Suppressor macrophage treated with lipopolysaccharide for 4 hours (primary cell): ENCODE results near the gene OXT.
"Not testable (repeated sequence)": the region's sequence is repeated elsewhere in the genome, so short reads cannot be mapped to it uniquely, and the experiment has no call there.

Experiments
- DNase-seq: peaks from one replicate; pipeline ENCODE4 v3.0.0-alpha.2; 2020

OXT gene

DNA sequence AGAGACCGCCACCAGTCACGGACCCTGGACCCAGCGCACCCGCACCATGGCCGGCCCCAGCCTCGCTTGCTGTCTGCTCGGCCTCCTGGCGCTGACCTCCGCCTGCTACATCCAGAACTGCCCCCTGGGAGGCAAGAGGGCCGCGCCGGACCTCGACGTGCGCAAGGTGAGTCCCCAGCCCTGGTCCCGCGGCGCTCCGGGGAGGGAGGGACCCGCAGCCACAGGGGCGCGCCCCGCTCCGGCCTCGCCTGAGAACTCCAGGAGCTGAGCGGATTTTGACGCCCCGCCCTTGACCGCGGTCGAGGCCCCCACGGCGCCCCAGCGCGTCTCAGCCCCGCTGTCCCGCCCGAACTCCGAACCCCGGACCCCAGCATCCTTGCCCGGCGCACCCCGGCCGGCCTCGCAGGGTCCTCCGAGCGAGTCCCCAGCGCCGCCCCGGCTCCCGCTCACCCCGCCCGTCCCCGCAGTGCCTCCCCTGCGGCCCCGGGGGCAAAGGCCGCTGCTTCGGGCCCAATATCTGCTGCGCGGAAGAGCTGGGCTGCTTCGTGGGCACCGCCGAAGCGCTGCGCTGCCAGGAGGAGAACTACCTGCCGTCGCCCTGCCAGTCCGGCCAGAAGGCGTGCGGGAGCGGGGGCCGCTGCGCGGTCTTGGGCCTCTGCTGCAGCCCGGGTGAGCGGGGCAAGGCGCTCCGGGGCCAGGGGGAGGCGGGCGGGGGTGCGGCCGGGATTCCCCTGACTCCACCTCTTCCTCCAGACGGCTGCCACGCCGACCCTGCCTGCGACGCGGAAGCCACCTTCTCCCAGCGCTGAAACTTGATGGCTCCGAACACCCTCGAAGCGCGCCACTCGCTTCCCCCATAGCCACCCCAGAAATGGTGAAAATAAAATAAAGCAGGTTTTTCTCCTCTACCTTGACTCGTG is at the start of gene OXT:
Gene OXT, plus strand, starts transcription at position 11 of the 920 bp plus-strand sequence. Its CDS starts 36 bp downstream, at position 47.
- no peak for DNase-seq

DNA sequence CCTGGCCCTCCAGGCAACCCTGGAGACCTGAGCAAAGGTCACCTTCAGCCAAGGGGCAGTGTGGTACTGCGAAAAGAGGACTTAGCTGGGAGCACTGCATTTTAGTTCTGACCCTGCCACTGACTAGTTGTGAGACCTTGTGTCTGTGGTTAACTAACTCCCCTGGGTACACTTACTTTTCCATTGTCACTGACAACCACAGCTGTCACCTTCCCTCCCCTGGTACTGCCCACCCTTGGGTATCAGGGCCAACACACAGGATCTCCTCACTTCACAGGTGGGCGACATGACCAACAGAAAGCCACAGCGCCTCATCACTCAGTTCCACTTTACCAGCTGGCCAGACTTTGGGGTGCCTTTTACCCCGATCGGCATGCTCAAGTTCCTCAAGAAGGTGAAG is 49.6 kb upstream of the OXT start:
- no peak for DNase-seq

DNA sequence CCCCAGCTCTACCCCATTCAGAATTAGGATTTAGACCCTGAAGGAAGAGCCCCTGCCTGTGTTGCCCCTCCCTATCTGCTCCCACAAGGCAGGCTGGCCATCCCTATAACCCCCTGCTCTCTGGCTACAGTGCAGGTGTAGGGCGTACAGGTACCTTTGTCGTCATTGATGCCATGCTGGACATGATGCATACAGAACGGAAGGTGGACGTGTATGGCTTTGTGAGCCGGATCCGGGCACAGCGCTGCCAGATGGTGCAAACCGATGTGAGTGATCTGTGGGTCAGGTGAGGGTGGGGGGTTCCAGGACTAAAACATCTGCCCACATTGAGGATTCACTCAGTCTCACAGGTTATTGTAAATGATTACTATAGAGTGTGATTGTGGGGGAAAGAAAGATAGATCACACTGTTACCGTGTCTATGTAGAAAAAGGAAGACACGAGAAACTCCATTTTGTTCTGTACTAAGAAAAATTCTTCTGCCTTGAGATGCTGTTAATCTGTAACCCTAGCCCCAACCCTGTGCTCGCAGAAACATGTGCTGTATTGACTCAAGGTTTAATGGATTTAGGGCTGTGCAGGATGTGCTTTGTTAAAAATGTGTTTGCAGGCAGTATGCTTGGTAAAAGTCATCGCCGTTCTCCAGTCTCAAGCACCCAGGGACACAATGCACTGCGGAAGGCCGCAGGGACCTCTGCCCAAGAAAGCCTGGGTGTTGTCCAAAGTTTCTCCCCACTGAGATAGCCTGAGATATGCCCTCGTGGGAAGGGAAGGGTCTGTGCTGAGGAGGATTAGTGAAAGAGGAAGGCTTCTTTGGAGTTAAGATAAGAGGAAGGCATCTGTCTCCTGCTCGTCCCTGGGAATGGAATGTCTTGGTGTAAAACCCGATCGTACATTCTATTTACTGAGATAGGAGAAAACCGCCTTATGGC is 48.6 kb upstream of the OXT start:
- DNase-seq = not testable (repeated sequence)

DNA sequence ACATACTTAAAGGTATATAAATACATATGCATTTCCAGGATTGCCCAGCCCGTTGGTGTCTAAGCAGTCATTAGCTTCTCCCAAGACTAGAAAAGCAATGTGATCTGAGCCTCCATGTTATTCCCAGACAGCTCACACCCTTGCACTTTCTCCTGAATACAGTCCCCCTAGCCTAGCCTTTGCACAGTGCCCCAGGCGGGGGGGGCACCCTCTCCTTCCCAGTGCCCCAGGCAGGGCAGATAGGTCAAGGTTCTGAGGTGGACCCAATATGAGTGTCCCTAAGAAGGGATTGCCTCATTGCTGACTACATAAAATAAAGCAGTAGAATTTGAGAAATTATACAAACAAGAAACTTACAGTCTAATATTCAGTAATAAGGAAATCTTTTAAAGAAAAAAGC is 43.4 kb upstream of the OXT start:
- no peak for DNase-seq

DNA sequence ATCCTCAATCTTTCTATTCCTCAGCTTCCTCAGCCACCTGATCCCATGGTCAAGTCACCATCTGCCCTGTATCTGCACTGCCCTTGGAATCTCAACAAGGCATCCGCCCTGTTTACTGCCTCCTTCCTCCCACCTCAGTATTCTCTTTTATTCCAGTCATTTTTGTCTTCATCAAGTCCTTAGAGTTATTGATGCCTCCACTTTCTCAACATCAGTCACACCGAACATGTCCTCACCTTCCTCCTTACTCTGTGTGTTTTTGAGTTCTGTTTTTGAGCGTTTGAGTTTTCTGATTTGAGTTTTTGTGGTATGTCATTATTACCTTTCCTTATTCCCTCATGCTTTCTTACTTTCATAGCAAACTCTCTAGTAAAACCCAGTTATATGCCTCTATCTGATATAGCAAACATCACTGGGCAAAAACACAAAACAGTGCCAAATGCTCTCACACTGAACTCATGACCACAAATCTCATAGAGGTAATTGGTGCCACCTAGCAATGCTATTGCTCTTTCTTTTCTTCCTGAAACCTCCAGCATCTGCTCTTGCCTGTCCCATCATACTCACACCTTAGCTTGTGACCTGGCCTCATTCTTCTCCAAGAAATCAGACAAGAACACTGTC is 39.8 kb upstream of the OXT start:
- no peak for DNase-seq

DNA sequence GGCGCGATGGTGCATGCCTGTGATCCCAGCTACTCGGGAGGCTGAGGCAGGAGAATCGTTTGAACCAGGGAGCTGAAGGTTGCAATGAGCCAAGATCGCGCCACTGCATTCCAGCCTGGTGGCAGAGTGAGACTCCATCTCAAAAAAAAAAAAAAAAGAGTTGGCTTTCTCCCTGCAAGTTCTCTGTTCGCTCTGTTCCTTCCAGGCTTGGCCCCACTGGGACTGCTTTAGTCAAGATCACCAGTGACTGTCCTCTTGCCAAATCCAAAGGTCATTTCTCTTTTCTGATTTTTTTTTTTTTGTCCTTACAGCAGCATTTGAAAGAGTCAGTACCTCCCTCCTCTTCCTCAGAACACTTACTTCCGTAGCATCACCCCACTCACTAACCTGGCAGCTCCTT is 38.8 kb upstream of the OXT start:
- no peak for DNase-seq

DNA sequence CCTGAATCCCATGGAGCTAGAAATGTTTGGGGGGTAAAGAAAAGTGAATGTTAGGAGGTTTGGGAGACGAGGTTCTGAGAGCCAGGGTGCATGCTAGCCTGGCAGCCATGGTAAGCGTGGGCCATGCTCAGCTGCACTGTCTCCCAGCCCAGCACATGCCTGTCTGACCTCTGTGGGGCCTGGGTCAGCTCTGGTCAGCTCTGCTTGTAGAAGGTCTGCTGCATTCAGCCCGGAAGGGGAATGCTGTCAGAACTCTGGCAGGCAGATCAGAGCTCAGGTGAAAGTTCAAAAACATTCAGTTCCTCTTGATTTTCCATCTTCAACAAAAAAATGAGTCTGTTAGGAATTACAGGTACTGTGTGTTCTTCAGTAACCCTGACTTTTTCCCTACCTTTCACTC is 33.8 kb upstream of the OXT start:
- DNase-seq = no peak

DNA sequence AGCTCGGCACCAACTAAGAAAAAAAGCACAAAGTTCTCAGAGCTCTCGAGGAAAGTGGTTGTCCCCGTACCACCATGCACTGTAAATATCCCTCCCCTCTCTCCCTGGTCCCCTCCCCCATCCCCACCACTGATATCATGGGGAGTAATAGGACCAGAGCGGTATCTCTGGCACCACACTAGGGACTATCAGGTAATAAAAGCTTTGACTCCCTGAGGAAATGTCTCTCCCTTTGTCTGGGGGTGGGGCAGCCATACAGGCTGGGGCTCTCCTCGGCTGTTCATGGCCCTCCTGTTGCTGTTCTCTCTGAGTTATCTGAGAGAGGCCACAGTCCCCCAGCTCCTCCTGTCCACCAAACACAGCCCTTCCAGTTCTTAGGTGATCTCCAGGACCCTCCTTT is 33.0 kb upstream of the OXT start:
- DNase-seq = no peak

DNA sequence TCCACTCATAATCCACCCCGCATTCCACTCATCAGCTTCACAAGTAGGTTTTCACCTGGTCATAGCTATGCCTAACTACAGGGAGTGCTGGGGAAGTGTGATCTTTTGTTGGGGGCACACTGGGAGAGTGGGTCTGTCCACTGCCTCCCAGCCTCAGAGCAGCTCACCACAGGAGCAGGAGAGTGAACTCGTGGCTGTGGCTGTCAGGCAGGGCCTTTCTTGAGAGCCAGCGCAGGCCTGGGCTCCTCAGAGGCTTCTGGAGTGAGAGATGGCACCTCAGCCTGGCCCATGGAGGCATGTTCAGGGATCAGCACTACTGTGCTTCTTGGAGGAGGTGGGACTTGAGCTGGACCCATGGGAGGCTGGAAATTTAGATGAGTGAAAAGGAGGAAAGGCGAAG is 32.0 kb upstream of the OXT start:
- no peak for DNase-seq

DNA sequence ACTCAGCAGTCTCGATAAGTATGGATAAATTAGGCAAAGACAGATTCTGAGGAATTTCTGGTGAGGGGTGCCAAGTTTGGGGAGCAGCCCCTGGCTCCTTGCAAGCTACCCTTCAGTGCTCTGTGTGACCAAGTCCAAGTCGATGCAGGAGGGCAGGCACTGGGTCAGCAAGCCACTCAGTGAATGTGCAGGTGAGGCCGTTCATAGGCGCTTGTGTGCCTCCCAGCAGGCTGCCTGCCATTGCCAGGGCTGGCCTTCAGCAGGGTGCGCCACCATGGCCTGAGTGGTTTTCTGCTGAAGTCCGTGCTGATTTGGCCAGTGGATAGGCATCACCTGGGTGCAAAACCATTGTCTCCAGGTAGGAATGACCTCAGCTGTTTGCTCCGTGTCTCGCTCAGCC is 31.3 kb upstream of the OXT start:
- no peak for DNase-seq

DNA sequence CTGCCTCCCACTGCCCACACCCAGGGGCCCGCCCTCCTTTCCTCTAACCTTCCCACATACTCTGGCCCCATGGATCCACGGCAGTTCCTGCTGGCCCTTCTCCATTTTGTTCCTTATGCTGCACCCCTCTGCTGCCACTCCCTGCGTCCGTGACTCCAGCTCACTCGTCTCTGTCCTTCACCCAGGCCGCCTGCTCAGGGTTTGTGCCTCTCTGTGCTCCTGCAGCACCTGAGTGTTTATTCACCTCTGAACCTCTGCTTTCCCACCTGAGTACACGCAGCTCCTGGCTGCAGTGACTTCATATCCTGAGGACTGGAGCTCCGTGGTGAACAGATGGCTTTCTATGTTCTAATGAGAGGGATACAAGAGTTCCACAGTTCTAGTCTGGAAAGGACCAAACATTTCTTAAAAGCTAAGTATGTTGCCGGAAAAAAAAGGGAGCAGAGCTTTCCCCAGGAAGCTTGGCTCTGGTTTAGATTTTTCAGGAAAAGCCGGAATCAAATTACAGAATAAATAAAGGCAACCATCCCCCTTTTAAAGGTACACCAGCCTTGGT is 29.5 kb upstream of the OXT start:
- DNase-seq = no peak

DNA sequence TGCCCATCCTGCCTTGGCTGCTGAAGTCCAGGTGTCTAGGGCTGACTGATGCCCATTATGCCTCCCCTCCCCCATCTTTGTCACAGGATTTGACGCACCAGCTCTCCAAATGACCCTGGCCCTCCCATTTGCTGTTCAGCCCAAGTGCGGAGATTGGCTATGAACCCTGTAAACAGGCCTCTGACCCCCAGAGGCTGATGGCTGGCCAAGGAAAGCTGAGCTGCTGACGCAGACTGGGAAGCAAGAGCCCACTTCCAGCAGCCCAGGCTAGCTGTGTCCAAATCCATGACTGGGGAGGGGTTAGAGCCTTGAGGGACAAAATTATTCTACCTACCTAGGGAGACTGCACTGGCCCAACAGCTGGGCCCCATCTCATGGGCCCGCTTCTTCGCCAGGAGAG is 28.8 kb upstream of the OXT start:
- DNase-seq = no peak

DNA sequence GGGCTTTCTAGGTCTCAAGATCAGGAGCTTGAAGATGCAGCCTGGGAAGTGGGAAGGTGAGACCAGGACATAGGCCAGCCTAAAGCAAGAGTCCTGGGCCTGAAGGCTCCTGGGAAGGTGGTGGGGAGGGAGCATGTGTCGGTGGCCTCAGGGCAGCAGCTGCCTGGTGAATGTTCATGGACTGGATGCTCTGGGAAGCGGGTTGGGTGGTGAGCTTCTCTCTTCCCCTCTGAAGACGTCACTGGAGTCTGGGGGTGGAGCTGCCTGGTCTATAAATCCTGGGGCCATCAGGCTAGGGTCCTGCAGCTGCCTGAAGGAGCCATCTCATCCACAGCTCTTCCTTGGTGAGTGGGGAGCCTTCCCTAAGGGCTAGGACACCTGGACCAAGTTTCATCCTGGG is 28.1 kb upstream of the OXT start, which contains the start of gene GNRH2:
Gene GNRH2, plus strand, starts transcription at position 301 of the 400 bp plus-strand sequence. CDS start 793 bp downstream, outside the sequence.
- no peak for DNase-seq

DNA sequence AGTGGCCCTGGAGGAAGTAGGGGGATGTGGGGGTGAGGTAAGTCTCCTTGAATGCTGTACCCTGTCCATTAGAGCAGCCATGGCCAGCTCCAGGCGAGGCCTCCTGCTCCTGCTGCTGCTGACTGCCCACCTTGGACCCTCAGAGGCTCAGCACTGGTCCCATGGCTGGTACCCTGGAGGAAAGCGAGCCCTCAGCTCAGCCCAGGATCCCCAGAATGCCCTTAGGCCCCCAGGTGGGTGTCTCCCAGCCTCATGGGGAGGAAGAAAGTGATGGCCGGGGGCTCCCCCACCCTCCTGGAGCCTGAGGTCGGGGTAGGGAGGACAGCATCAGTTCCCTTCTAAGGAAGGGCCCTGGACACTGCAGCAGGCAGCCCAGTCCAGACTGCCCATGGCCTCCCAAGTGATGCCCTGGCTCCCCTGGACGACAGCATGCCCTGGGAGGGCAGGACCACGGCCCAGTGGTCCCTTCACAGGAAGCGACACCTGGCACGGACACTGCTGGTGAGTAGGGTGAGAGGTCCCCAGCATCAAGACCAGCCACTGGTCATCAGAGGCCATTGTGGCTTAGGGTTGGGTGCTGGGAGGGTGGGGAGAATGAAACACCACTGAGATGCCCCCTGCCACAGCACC is 27.0 kb upstream of the OXT start:
- DNase-seq = no peak

DNA sequence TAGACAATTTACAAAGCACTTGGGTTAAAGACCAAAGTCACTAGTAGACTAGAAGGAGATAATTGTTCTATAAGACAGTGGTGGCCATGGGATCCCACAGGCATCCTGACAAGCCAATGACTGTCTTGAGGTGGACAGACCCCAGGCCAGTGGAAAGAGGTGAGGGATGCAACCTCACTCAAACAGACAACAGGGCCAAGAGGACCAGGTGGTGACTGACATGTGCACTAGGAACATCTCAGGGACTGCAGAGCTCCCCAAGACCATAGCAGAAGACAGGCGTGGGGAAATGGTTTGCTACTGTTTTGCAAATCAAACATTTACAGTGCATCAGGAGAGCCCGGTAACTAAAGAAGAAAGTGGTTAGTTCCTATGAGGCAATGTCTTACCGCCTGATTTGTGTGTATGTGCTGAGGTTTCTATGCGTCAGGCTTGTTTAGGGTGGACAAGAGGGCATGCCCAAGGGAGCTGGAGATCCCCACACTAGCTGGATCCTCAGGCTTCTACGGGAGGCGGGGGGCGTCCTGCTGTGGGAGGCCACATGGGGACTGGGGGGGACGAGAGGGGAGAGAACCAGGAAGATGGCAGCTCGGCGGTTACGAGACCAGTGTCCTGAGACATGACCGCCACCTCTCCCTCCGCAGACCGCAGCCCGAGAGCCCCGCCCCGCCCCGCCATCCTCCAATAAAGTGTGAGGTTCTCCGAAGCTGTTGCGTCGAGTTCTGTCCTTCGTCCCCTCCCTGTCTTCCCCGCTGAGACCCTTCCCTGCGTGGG is 26.2 kb upstream of the OXT start:
- DNase-seq = peak; percentile 78

DNA sequence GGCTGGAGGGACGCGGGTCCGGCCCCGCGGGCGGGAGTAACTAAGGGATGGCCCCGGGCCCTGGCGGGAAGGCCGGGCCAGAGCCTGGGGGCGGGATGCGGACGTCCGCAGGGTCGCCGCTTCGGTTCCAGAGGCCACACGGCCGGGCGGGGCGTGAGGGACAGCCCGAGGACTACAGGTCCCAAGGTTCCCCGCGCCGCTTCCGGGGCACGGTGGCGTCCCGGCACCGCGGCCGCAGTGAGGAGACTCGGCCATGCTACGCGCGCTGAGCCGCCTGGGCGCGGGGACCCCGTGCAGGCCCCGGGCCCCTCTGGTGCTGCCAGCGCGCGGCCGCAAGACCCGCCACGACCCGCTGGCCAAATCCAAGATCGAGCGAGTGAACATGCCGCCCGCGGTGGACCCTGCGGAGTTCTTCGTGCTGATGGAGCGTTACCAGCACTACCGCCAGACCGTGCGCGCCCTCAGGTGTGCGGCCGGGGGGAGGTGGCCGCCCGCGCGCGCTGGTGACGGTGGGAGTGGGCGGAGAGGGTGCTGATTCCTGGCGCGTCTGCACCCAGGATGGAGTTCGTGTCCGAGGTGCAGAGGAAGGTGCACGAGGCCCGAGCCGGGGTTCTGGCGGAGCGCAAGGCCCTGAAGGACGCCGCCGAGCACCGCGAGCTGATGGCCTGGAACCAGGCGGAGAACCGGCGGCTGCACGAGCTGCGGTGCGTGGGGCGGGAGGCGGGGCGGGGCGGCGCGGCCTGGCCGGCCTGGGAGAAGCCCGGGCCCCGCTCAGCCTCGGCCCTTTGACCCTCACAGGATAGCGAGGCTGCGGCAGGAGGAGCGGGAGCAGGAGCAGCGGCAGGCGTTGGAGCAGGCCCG is 25.4 kb upstream of the OXT start, which contains the start of gene MRPS26:
Gene MRPS26, plus strand, starts transcription at position 237 of the 861 bp plus-strand sequence. Its CDS starts 17 bp downstream, at position 254.
- DNase-seq = peak; percentile 91

DNA sequence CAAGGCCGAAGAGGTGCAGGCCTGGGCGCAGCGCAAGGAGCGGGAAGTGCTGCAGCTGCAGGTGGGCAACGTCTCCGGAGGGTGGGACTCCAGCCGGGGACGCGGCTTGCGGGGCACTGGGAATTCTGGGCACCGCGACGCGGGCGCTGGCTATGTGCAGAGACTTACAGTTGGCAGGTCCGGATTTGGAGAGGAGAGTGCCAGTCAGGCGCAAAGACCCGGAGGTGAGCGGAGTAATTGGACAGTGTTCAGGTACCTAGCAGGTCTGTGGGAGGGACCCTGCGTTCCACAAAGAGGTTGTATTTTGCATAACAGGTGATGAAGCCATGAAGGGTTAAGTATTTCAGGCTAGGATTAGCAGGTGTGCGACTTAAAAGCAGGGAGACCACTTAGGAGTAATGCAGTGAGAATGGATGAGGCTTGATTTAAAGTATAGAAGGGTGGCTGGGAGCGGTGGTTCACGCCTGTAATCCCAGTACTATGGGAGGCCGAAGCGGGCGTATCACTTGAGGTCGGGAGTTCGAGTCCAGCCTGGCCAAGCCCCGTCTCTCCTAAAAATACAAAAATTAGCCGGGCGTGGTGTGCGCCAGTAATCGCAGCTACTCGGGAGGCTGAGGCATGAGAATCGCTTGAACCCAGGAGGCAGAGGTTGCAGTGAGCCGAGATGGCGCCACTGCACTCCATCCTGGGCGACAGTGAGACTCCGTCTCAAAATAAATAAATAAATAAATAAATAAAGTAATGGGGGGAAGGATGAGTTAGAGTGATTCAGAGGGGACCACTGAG is 24.6 kb upstream of the OXT start:
- no peak for DNase-seq

DNA sequence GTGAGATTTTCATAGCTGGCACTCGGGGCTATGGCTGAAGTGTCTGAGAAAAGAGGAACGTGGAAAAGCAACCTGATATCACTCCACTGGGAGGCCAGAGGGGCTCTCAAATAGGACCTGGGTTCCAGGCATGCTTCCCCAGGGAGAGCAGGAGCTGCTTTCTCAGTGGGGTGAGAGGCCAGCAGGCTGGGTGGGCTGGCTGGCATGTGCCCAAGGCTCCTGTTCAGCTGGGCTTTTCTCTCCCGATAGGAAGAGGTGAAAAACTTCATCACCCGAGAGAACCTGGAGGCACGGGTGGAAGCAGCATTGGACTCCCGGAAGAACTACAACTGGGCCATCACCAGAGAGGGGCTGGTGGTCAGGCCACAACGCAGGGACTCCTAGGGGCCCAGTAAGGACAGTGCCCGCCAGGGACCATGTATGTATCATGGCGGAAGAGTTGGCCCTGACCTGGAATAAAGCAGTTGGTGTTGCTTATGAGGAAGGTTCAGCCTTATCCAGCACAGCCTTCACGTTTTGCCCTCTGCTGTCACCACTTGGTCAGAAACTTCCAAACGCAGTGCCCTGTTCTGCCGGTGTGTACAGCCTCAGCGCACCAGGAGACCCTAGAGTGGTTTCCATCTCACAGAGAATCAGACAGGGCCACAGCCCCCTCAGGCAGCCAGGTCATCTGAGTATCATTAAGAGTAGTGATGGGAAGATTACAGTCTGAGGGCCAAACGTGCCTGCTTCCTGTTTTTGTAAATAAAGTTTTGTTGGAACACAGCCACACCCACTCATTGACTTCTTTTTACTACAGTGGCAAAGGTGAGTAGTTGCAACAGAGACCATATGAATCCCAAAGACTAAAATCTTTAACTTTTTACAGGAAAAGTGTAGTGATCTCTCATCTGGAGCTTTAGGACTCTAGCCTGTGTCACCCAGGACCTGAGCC is 23.7 kb upstream of the OXT start:
- no peak for DNase-seq
